ENCODE data around the gene ANGEL1. TPM values are rescaled to one million over a fixed set of nuclear protein-coding genes. Genes with fewer than 3 reads are reported as not detected.

The ANGEL1 gene
- polyA plus RNA-seq, 3 donors: 8.1 to 10.4 (median 8.5) TPM

- peaks cover 8 to 20% of the 10 kb centered on the region in 2 donors for H3K36me3 Mint-ChIP-seq
- Histone ChIP-seq H2AFZ (ENCODE audit: insufficient read depth, low read depth, low read length, poor library complexity, severe bottlenecking) (no peak overlapping the region), H3K79me2 (ENCODE audit: insufficient read depth, low read length) (no peaks in the 10 kb centered on the region), H3K4me3 (replicated peaks in 1 of 3; ENCODE audit: low read depth in 2 of 3, low read length in 3 of 3) (no peak overlapping the region), H4K20me1 (ENCODE audit: insufficient read depth, low read length) (no peaks in the 10 kb centered on the region), H3K27ac (ENCODE audit: low read depth in 1 of 2, low read length in 2 of 2) (no peak overlapping the region), H3K36me3 (replicated peaks in 1 of 2; ENCODE audit: control insufficient read depth in 1 of 2, insufficient read depth in 2 of 2, low read length in 2 of 2) (no peaks in the 10 kb centered on the region), H3K4me1 (ENCODE audit: control insufficient read depth in 1 of 2, insufficient read depth in 2 of 2, low read length in 2 of 2) (peaks cover 41 to 52% of the 10 kb centered on the region in 2 donors), H3K27me3 (ENCODE audit: control insufficient read depth in 2 of 2, insufficient read depth in 2 of 2, low read length in 2 of 2) (peaks cover 0 to 12% of the 10 kb centered on the region in 2 donors), H3K9ac (ENCODE audit: insufficient read depth, low read length, poor library complexity, severe bottlenecking) (no peak overlapping the region), H3K4me2 (replicated peaks; ENCODE audit: extremely low read depth, low read length, poor library complexity, severe bottlenecking) (no peak overlapping the region), H3K9me3 (replicated peaks in 1 of 2; ENCODE audit: control insufficient read depth in 1 of 2, insufficient read depth in 1 of 2, low read length in 2 of 2) (no peaks in the 10 kb centered on the region)
- no peak for DNase-seq
- intact Hi-C loops (cut with micrococcal nuclease): no loop called here
- WGBS (ENCODE audit: insufficient coverage): 93% methylated on average over 2 of the region's 6 CpGs
- H3K27me3 Mint-ChIP-seq (ENCODE audit: low read depth in 3 of 3): peaks cover 11 to 17% (median 15%) of the 10 kb centered on the region in 3 donors
- H3K4me1 Mint-ChIP-seq: peaks cover 63% of the 10 kb centered on the region
- TF ChIP-seq CTCF (IDR thresholded peaks at IDR 0.05): no peak
- H3K9me3 Mint-ChIP-seq: no peaks in the 10 kb centered on the region
- H3K4me3 Mint-ChIP-seq: no peak overlapping the region
- H3K27ac Mint-ChIP-seq: peak overlapping the region in 2 of 7 donors; percentile 30 to 54
These were observed 47.2 kb downstream of the ANGEL1 start for GRCh38 chr14:76765461-76765931.

- H3K27ac ChIP-seq (ENCODE audit: low read depth in 1 of 2, low read length in 2 of 2): no peak overlapping the region
- Mint-ChIP-seq H3K36me3 (peaks cover 3 to 14% of the 10 kb centered on the region in 2 donors), H3K4me1 (peaks cover 48% of the 10 kb centered on the region), H3K27me3 (ENCODE audit: low read depth in 3 of 3) (peaks cover 12 to 17% (median 15%) of the 10 kb centered on the region in 3 donors), H3K4me3 (peak overlapping the region; percentile 88 to 93), H3K27ac (peak overlapping the region in 5 of 7 donors; percentile 23 to 84 (median 77)), H3K9me3 (no peaks in the 10 kb centered on the region)
- H2AFZ ChIP-seq (ENCODE audit: insufficient read depth, low read depth, low read length, poor library complexity, severe bottlenecking): peak overlapping the region; percentile 95
- H3K27me3 ChIP-seq (ENCODE audit: control insufficient read depth in 2 of 2, insufficient read depth in 2 of 2, low read length in 2 of 2): peaks cover 0 to 12% of the 10 kb centered on the region in 2 donors
- no peaks in the 10 kb centered on the region for H3K79me2 ChIP-seq (ENCODE audit: insufficient read depth, low read length)
- H3K9me3 ChIP-seq (replicated peaks in 1 of 2; ENCODE audit: control insufficient read depth in 1 of 2, insufficient read depth in 1 of 2, low read length in 2 of 2): no peaks in the 10 kb centered on the region
- H3K36me3 ChIP-seq (replicated peaks in 1 of 2; ENCODE audit: control insufficient read depth in 1 of 2, insufficient read depth in 2 of 2, low read length in 2 of 2): no peaks in the 10 kb centered on the region
- WGBS (ENCODE audit: insufficient coverage): 67% methylated on average over 5 of the region's 14 CpGs
- intact Hi-C loops (cut with micrococcal nuclease): loop anchor here in 1 of 2 donors (5.0 kb wide), 1 partner anchor 41 kb away; no protein-coding TSS in a partner anchor
- H4K20me1 ChIP-seq (ENCODE audit: insufficient read depth, low read length): no peaks in the 10 kb centered on the region
- H3K4me3 ChIP-seq (replicated peaks in 1 of 3; ENCODE audit: low read depth in 2 of 3, low read length in 3 of 3): peak overlapping the region in 2 of 3 experiments; percentile 55 to 81
- no peak overlapping the region for H3K9ac ChIP-seq (ENCODE audit: insufficient read depth, low read length, poor library complexity, severe bottlenecking)
- peaks cover 30 to 42% of the 10 kb centered on the region in 2 donors for H3K4me1 ChIP-seq (ENCODE audit: control insufficient read depth in 1 of 2, insufficient read depth in 2 of 2, low read length in 2 of 2)
- TF ChIP-seq CTCF (IDR thresholded peaks at IDR 0.05): no peak
- peak overlapping the region; percentile 98 for H3K4me2 ChIP-seq (replicated peaks; ENCODE audit: extremely low read depth, low read length, poor library complexity, severe bottlenecking)
- DNase-seq: peak in 2 of 3 donors; percentile 33 to 76
These were observed 49.3 kb downstream of the ANGEL1 start for GRCh38 chr14:76763096-76764041.
